Stimulated activated CD8-positive, alpha-beta memory T cell treated with anti-CD3 and anti-CD28 coated beads, Interleukin-4, amount 100 ng/mL, for 24 hours (primary cell): ENCODE results near the gene MCM9.

Experiments
- DNase-seq: peaks from one replicate; pipeline ENCODE4 v3.0.0-alpha.2; 2020; ENCODE audit warnings: low read depth

The MCM9 gene

GRCh38 chr6:118791499-118791898 is 143.5 kb downstream of the MCM9 start:
- DNase-seq, result no peak

DNA sequence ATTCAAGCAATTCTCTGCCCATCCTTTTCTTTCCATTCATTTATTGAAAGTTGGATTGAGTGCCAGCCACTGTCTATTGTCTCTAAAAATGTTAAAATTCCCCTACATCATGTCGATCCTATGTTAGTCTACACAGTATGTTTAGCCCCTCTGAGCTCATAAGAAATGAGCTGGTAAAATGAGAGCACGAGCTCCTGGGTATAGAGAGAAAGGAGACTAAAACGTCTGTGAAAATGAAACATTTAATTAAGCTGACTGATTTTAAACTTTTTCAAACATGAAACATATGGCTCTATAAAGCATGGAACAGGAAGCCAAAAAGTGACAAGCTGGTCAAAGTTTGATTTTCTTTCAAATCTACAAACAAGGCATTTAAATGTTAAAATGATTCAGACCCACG is 145.0 kb downstream of the MCM9 start:
- DNase-seq, result no peak

- no peak for DNase-seq
Measured at GRCh38 chr6:118789419-118789818, 145.5 kb downstream of the MCM9 start.

GRCh38 chr6:118788702-118789101 is 146.3 kb downstream of the MCM9 start:
- DNase-seq, result no peak

GRCh38 chr6:118787724-118788423 is 147.1 kb downstream of the MCM9 start:
- no peak for DNase-seq

DNA sequence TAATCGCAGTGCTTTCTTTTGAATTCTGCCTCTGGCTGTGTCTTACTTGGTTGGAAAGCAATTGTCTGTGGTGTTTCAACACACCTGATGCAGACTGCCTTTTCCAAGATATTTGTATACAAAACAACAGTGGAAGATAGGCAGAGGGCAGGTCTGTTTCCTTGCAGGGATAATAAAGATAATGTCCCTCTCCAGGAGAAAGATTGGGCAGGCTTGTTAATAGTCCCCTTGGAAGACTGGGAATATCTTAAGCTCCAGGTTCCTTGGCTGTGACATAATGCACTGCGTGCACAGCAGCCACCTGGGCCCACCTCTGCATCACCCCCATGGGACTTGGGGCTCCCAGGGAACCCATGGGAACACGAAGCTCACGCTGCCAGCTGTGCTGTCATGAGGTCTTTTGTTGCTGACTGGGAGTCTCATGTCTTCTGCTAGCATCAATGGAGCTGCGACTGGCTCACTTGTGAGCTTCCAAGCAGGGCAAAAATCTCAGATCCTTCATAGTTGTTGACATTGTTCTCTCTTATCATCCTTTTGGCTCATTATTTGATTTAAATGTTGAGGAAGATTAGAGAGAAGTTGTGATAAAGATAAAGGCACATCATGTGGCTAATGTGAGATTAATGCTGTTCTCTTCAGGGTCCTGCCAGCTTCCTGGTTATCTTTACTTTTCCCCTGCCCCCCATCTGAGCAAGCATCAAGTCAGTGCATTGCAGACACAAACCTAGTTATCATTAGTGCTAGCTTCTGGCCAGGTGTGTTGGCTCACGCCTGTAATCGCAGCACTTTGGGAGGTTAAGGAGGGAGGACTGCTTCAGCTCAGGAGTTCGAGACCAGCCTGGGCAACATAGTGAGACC is 148.1 kb downstream of the MCM9 start:
- no peak for DNase-seq

GRCh38 chr6:118785601-118786000 is 149.4 kb downstream of the MCM9 start:
- no peak for DNase-seq

GRCh38 chr6:118784641-118785164 is 150.3 kb downstream of the MCM9 start:
- DNase-seq, result no peak

DNA sequence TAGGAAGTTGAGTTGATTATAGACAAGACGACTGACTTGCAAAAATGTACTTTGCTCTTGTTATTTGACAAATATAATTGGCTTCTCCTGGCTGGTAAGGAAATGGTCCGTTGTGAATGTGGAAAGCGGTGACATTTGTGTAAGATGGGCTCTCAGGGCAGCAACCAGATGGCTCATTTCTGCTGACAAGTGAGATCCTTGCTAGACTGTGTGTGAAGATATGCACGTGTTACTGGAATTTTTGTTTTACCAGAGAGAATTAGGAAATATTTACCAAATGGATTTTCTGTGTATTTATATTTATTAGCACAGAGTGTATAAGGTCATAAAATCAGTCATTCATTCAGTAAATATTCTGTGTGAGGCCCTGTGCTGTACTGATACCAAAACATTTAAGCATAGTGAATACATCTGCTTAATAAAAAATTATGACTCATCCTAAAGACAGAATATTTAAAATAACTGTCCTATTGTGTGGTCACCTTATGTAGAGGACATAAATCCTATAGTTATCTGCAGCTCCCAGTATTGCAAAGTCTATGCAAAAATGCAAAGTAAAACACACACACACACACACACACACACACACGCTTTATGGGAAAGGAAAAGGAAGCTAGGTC is 150.9 kb downstream of the MCM9 start:
- DNase-seq, result no peak

- DNase-seq, result no peak
Measured at GRCh38 chr6:118782651-118783050, 152.3 kb downstream of the MCM9 start.

DNA sequence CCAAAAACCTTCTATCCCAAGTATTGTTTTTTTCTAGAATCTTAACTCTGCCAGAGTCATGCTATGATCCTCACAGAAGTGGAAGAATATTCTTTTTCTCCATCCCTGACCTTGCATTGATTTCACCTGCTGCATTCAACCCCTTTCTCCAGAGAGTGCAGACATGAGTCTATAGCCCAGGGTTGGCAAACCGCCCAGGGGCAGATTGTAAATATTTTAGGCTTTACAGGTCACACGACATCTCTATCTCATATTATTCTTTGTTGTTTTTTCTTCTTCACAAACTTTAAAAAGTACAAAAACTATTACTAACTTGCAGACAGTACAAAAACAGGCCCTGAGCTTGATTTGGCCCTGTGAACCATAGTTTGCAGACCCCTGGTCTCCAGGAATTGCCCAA is 153.1 kb downstream of the MCM9 start:
- no peak for DNase-seq

DNA sequence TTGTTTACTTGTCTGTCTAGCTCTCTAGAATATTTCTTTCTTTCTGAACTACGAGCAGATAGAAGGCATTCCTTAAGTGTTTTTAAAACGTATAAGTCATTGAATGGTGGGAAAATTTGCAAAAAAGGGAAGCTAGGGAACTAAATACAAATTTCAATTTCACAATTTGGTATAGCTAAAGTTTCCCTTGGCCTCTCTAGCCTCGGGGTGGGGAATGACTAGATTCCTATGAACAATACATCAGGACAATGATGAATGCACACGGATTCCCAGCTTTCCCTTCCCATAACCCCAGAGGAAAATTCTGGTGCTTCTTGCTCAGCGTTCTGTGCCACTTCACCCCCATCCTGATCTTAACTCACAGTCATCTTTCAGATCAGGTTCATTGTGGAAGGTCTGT is 154.3 kb downstream of the MCM9 start:
- DNase-seq, result no peak

DNA sequence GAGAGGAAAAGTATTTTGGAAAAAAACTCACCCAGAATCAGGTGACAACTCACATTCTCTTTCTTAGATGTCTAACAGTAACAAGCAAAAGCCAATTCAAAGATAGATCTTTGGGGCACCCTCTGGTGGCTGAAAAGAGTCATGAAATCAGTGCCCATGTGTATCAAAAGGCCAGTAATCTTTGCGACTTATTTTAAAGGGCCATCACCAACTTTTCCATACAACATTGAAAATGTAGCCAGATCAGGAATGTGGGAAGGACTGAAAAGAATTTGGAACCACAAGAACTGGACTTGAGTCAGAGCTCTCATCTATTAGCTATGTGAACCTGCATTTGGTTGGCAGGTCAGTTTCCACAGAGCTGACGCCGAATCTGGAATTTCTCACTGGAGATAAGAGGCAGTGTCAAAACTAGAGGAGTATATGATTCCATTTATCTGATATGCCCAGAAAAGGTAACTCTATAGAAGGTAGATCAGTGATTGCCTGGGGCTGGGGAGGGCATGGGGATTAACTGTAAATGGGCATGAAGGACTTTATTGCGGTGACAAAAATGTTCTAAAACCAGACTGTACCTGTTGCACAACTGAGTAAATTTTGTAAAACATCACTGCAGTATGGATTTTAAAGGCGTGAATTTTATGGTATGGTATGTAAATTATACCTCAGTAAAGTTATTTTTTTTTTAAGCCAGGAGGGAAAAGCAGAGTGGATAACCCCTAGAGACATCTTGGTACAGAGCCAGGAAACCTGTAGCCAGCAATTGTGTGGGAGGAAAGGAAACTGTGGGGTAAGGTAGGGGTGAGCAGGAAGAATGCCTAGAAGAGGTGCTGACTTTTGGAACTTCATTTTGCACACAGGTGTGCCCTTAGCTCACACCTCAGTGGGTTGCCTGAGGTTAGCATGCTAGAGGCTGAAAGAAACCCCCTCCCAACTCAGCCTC is 158.1 kb downstream of the MCM9 start:
- peak; percentile 39 for DNase-seq

GRCh38 chr6:118775381-118775780 is 159.6 kb downstream of the MCM9 start:
- no peak for DNase-seq

GRCh38 chr6:118774581-118774980 is 160.4 kb downstream of the MCM9 start:
- no peak for DNase-seq

DNA sequence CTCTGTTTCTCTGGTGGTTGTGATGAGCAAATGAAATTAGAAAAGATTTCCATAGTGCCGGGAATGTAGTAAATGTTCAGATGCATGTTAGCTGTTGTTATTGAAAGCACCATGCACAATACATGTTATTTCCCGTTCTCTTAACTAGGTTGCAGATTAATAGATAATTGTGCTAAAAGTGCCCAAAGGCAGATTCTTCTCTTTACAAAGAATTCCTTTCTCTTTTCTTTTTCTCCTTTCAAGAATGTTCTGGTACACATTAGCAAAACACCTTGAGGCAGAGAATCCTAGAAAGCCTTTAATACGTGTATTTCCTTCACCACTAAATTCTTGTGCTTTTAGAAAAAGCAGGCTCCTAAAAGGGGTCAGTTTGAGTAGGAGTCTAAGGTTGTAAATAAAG is 162.1 kb downstream of the MCM9 start:
- no peak for DNase-seq

- no peak for DNase-seq
Measured at GRCh38 chr6:118771253-118771652, 163.7 kb downstream of the MCM9 start.

GRCh38 chr6:118770835-118771234 is 164.1 kb downstream of the MCM9 start:
- DNase-seq, result no peak

GRCh38 chr6:118770112-118770788 is 164.7 kb downstream of the MCM9 start:
- DNase-seq, result no peak

- no peak for DNase-seq
Measured at GRCh38 chr6:118768904-118769325, 166.0 kb downstream of the MCM9 start.

DNA sequence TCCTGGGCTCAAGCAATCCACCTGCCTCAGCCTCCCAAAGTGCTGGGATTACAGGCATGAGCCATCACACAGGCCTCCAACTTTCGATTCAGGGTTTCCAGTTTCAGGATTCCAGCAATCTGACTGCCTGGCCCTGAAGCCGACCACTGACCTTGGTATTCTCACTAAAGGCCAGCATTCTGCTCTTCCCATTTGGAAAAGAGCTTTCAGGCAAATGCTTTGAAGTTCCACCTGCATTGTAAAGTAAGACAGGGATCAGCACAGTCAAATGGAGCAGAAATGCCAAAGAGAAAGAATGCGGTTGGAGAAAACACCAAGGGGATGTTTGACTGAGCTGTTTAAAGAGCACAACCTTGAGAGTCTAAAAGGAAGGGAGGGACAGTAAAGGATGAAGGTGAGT is 166.5 kb downstream of the MCM9 start:
- DNase-seq, result no peak
